ENCODE data around the gene KIRREL3. TPM values are rescaled to one million over a fixed set of nuclear protein-coding genes. Genes with fewer than 3 reads are reported as not detected.

Gene KIRREL3
- total and polyA plus RNA-seq, 8 donors = 0.06 to 1.1 (median 0.26) TPM; not detected in 2

- TF ChIP-seq CTCF (IDR thresholded peaks at IDR 0.05) = no peak
- Histone ChIP-seq H3K36me3 (no peaks in the 10 kb centered on the region), H3K4me1 (no peaks in the 10 kb centered on the region), H3K4me3 (no peak overlapping the region), H3K27ac (no peak overlapping the region), H3K9me3 (no peaks in the 10 kb centered on the region), H3K27me3 (no peaks in the 10 kb centered on the region)
- ATAC-seq = no peak
- WGBS, 2 donors = 72 to 73% methylated on average over 12 of the region's 12 CpGs
- no peak for FAIRE-seq
- DNase-seq = no peak
- intact Hi-C loops (cut with DNase I) = loop anchor here in 1 of 3 donors (10.0 kb wide), 1 partner anchor 392 kb away; no protein-coding TSS in a partner anchor
Measured at GRCh38 chr11:126602349-126602940, 398.1 kb downstream of the KIRREL3 start.

GRCh38 chr11:126601550-126602215 lies 398.9 kb downstream of the KIRREL3 start:
- H3K27me3 ChIP-seq = no peaks in the 10 kb centered on the region
- H3K4me3 ChIP-seq = no peak overlapping the region
- no peaks in the 10 kb centered on the region for H3K4me1 ChIP-seq
- WGBS, 2 donors = 65 to 71% methylated on average over 22 of the region's 22 CpGs
- FAIRE-seq (no peak), ATAC-seq (peak in 2 of 4 donors; percentile 16 to 21), DNase-seq (no peak)
- intact Hi-C loops (cut with DNase I) = loop anchor here in 1 of 3 donors (10.0 kb wide), 1 partner anchor 393 kb away; no protein-coding TSS in a partner anchor
- H3K36me3 ChIP-seq = no peaks in the 10 kb centered on the region
- TF ChIP-seq CTCF (IDR thresholded peaks at IDR 0.05) = no peak
- H3K27ac ChIP-seq = no peak overlapping the region
- H3K9me3 ChIP-seq = no peaks in the 10 kb centered on the region

- Histone ChIP-seq H3K4me3 (no peak overlapping the region), H3K36me3 (no peaks in the 10 kb centered on the region), H3K4me1 (no peaks in the 10 kb centered on the region), H3K27ac (no peak overlapping the region), H3K9me3 (no peaks in the 10 kb centered on the region), H3K27me3 (no peaks in the 10 kb centered on the region)
- intact Hi-C loops (cut with DNase I) = loop anchor here in 1 of 3 donors (10.0 kb wide), 1 partner anchor 394 kb away; no protein-coding TSS in a partner anchor
- no peak for TF ChIP-seq CTCF (IDR thresholded peaks at IDR 0.05)
- no peak for FAIRE-seq
- DNase-seq = no peak
- 70 to 71% methylated on average over 5 of the region's 5 CpGs for WGBS, 2 donors
- ATAC-seq = no peak
Measured at GRCh38 chr11:126601136-126601535, 399.4 kb downstream of the KIRREL3 start.

GRCh38 chr11:126599217-126599897 lies 401.2 kb downstream of the KIRREL3 start:
- no peak for FAIRE-seq
- no peak for TF ChIP-seq CTCF (IDR thresholded peaks at IDR 0.05)
- no peaks in the 10 kb centered on the region for H3K36me3 ChIP-seq
- no peak overlapping the region for H3K27ac ChIP-seq
- intact Hi-C loops (cut with DNase I) = no loop called here
- no peaks in the 10 kb centered on the region for H3K9me3 ChIP-seq
- H3K4me1 ChIP-seq = no peaks in the 10 kb centered on the region
- no peak overlapping the region for H3K4me3 ChIP-seq
- no peaks in the 10 kb centered on the region for H3K27me3 ChIP-seq
- DNase-seq = no peak
- 82 to 86% methylated on average over 7 of the region's 7 CpGs for WGBS, 2 donors
- ATAC-seq = no peak

Data from pancreas (tissue), 10 donors.